22Rv1 (cell line): ENCODE measurements around the gene SV2A.

ENCODE experiments used
- ZFX ChIP-seq: fragments of 450-650 bp; IDR thresholded peaks from 2 replicates; pipeline ENCODE4 v1.6.1; 2017; ENCODE audit warnings: antibody characterized with exemption, borderline replicate concordance
- TF ChIP-seq, protein P1 (sequence below): fragments of 450-650 bp; IDR thresholded peaks from 2 replicates; pipeline ENCODE4 v1.5.1; 2017; ENCODE audit warnings: mild to moderate bottlenecking

DNA sequence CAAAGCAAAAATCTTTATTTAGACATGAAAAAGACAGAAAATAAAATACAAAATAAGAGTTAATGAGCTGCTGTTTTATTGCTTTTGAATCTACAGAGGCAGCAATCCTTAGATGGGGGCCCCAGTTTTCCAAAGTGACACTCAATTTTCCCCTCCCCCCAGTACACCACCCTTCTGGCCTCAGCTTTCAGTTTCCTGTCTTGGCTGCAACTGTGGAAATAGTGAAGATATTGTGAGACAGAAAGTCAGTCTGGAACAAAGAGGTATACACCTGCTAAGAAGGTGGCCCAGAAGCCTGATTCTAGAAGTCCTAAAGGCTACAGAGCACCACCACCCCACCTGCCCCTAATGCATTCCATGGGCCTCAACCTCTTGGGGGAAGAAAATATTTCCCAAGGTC is 20.1 kb upstream of the SV2A start:
- TF ChIP-seq, protein P1, sequence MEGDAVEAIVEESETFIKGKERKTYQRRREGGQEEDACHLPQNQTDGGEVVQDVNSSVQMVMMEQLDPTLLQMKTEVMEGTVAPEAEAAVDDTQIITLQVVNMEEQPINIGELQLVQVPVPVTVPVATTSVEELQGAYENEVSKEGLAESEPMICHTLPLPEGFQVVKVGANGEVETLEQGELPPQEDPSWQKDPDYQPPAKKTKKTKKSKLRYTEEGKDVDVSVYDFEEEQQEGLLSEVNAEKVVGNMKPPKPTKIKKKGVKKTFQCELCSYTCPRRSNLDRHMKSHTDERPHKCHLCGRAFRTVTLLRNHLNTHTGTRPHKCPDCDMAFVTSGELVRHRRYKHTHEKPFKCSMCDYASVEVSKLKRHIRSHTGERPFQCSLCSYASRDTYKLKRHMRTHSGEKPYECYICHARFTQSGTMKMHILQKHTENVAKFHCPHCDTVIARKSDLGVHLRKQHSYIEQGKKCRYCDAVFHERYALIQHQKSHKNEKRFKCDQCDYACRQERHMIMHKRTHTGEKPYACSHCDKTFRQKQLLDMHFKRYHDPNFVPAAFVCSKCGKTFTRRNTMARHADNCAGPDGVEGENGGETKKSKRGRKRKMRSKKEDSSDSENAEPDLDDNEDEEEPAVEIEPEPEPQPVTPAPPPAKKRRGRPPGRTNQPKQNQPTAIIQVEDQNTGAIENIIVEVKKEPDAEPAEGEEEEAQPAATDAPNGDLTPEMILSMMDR: no peak
- no peak for TF ChIP-seq ZFX
